MG63 (cell line): ENCODE results near the gene BCL11B. TPM values are rescaled to one million over a fixed set of nuclear protein-coding genes. Genes with fewer than 3 reads are reported as not detected.
A peak's percentile ranks its signal among the peaks of the same experiment; 100 is the strongest.

Source experiments
- DNase-seq: peaks from one replicate; pipeline ENCODE4 v3.0.0-alpha.2; 2020
- H3K27me3 ChIP-seq: fragments of 250-450 bp; sonication (Bioruptor Pico); 2 replicates; pipeline ENCODE4 v1.5.1; 2020; ENCODE audit warnings: mild to moderate bottlenecking, moderate library complexity
- H3K36me3 ChIP-seq: fragments of 250-450 bp; sonication (Bioruptor Pico); 2 replicates; pipeline ENCODE4 v1.5.1; 2020; ENCODE audit warnings: mild to moderate bottlenecking, moderate library complexity
- H3K4me3 ChIP-seq: fragments of 250-450 bp; sonication (Bioruptor Pico); 2 replicates; pipeline ENCODE4 v1.5.1; 2020; ENCODE audit warnings: mild to moderate bottlenecking, moderate library complexity
- H3K9me3 ChIP-seq: fragments of 250-450 bp; sonication (Bioruptor Pico); 2 replicates; pipeline ENCODE4 v1.5.1; 2020; ENCODE audit warnings: mild to moderate bottlenecking, moderate library complexity
- total RNA-seq: library from RNA; depleted of rRNA; stranded (reverse); fragments of >200 nt; shearing (Covaris generic); gene quantifications from 2 replicates; pipeline ENCODE4 v1.2.3, GENCODE V29; 2014; ENCODE audit warnings: low replicate concordance

The BCL11B gene
- total RNA-seq, 1 experiment from 2014 or later = not detected

GRCh38 chr14:99296517-99296916, 24.5 kb upstream of the BCL11B start:
- no peaks in the 10 kb centered on the region for H3K36me3 ChIP-seq
- H3K4me3 ChIP-seq = no peak overlapping the region
- H3K9me3 ChIP-seq = no peaks in the 10 kb centered on the region
- H3K27me3 ChIP-seq = no peaks in the 10 kb centered on the region
- no peak for DNase-seq

DNA sequence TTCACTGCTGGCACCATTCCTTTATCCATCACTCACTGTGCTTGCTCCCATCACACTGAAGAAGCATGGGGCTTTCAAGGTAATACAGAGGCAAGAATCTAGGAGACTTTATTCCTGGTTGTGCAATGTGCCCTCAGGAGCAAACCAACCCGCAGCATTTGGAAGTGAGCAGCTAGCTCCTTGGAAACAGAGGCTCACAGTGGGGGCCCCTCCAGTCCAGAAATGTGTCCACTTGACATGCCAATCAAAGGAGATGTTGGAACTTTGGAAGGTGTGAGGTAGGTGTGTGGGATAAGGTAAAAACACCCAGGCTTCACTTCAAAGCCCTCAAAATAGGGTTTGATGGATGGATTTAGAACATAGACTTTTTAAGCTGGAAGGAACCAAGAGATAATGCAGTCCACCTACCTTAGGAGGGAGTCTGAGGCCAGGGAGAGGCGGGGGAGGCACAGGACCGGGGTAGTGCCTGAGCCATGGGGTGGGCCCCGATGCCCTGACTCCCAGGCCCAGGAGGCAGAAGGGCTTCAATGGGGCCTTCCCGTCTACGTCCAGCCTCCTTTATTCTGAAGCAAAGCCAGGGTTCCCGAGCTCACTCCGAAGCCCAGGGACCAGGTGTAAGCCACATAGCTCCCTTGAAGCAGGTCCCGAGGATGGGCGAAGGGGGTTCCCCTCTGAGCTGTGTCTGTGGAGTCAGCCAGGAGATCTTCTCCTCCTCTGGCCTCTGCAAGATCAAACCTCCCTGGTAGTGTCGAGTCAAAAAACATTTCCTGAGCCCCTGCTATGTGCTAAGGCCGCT, 17.6 kb upstream of the BCL11B start:
- no peak overlapping the region for H3K4me3 ChIP-seq

GRCh38 chr14:99288948-99289347, 17.0 kb upstream of the BCL11B start:
- no peak for DNase-seq
- Histone ChIP-seq H3K9me3 (no peaks in the 10 kb centered on the region), H3K4me3 (no peak overlapping the region), H3K36me3 (no peaks in the 10 kb centered on the region), H3K27me3 (no peaks in the 10 kb centered on the region)

More for the DNA sequence above, 17.6 kb upstream of the BCL11B start:
- DNase-seq = no peak
- no peaks in the 10 kb centered on the region for H3K36me3 ChIP-seq
- no peaks in the 10 kb centered on the region for H3K27me3 ChIP-seq
- no peaks in the 10 kb centered on the region for H3K9me3 ChIP-seq

GRCh38 chr14:99287269-99287942, 15.4 kb upstream of the BCL11B start:
- DNase-seq = no peak
- Histone ChIP-seq H3K9me3 (no peaks in the 10 kb centered on the region), H3K4me3 (no peak overlapping the region), H3K27me3 (no peaks in the 10 kb centered on the region), H3K36me3 (no peaks in the 10 kb centered on the region)

GRCh38 chr14:99286761-99287160, 14.8 kb upstream of the BCL11B start:
- Histone ChIP-seq H3K27me3 (no peaks in the 10 kb centered on the region), H3K9me3 (no peaks in the 10 kb centered on the region), H3K36me3 (no peaks in the 10 kb centered on the region), H3K4me3 (no peak overlapping the region)
- no peak for DNase-seq

GRCh38 chr14:99284254-99285004, 12.4 kb upstream of the BCL11B start:
- H3K27me3 ChIP-seq = no peaks in the 10 kb centered on the region
- no peak overlapping the region for H3K4me3 ChIP-seq
- H3K36me3 ChIP-seq = no peaks in the 10 kb centered on the region
- no peaks in the 10 kb centered on the region for H3K9me3 ChIP-seq
- DNase-seq = no peak

DNA sequence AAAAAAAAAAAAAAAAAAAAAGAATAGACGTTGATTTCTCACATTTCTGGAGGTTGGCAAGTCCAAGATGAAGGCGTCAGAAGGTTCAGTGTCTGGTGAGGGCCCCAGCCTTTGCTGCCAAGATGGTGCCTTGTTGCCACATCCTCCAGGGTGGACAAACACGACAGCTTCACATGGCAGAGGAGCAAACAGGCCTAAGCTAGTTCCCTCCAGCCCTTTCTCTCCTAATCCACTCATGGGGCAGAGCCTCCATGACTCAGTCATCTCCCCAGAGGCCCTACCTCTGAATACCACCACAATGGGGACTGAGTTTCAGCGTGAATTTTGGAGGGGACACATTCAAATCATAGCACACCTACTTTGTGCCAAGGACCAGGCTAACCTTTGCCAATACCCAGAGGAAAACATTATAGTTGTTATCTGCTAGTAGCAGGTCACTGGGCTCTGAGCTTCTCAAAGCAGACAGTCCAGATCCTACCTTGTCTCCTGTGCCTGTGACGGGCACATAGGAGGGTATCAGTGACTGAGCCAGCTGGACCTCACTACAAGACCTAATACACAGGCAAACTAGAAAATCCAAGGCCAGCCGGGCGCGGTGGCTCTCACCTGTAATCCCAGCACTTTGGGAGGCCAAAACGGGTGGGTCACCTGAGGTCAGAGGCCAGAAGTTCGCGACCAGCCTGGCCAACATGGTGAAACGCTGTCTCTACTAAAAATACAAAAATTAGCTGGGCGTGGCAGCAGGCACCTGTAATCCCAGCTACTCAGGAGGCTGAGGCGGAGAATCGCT, 10.5 kb upstream of the BCL11B start:
- Histone ChIP-seq H3K9me3 (no peaks in the 10 kb centered on the region), H3K4me3 (no peak overlapping the region), H3K27me3 (peaks cover 3% of the 10 kb centered on the region; the same call in 1 of the 2 replicates), H3K36me3 (no peaks in the 10 kb centered on the region)
- no peak for DNase-seq

DNA sequence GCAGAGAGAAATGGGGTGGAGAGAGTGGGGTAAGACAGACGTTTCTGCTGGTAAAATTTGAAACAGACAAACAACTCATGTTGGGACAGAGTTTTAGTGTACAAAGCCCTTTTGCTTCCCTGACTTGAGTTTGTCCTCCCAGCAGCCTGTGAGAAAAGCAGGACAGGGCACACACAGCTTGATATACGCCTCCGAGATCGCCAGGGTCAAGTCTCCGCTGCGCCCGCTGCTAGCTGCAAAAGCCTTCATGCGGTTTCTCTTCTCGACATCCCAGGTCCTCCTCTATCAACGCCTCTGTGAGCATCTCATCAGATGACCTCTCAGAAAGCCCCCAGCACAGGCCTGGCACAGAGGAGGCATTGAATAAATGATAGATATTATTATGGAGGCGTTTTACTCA, 9.4 kb upstream of the BCL11B start:
- Histone ChIP-seq H3K9me3 (no peaks in the 10 kb centered on the region), H3K36me3 (no peaks in the 10 kb centered on the region), H3K4me3 (no peak overlapping the region), H3K27me3 (peaks cover 5% of the 10 kb centered on the region; the same call in 1 of the 2 replicates)
- no peak for DNase-seq

GRCh38 chr14:99280852-99281251, 8.9 kb upstream of the BCL11B start:
- no peak overlapping the region for H3K4me3 ChIP-seq
- peaks cover 5% of the 10 kb centered on the region; the same call in 1 of the 2 replicates for H3K27me3 ChIP-seq
- no peaks in the 10 kb centered on the region for H3K36me3 ChIP-seq
- DNase-seq = no peak
- H3K9me3 ChIP-seq = no peaks in the 10 kb centered on the region

- H3K36me3 ChIP-seq = no peaks in the 10 kb centered on the region
- DNase-seq = no peak
- no peaks in the 10 kb centered on the region for H3K9me3 ChIP-seq
- H3K4me3 ChIP-seq = no peak overlapping the region
- peaks cover 5% of the 10 kb centered on the region; the same call in 1 of the 2 replicates for H3K27me3 ChIP-seq
Measured at GRCh38 chr14:99280066-99280731, 8.2 kb upstream of the BCL11B start.

- DNase-seq = no peak
- peaks cover 9% of the 10 kb centered on the region; the same call in 1 of the 2 replicates for H3K27me3 ChIP-seq
- no peaks in the 10 kb centered on the region for H3K36me3 ChIP-seq
- H3K9me3 ChIP-seq = no peaks in the 10 kb centered on the region
- H3K4me3 ChIP-seq = no peak overlapping the region
Measured at GRCh38 chr14:99278836-99279235, 6.8 kb upstream of the BCL11B start.

DNA sequence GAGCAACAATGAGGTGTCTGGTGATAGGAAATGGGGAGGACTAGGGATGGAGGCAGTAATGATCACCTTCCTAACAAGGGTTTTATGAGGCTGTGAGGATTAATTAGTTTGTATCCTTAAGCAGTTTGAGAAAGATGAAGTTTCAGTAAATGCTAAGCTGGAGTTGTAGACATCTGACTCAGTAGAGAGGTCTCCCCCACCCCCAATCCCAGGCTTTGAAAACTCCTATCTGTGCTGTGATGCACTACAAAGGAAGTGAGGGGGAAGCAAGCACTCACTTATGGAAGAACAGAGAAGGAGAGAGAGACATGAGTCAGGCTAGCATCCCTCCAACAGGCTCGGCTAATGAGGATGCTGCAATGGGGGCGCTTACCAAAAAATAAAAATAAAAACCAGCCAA, 5.5 kb upstream of the BCL11B start:
- H3K27me3 ChIP-seq = peaks cover 11% of the 10 kb centered on the region; the same call in 1 of the 2 replicates
- no peaks in the 10 kb centered on the region for H3K9me3 ChIP-seq
- no peaks in the 10 kb centered on the region for H3K36me3 ChIP-seq
- H3K4me3 ChIP-seq = no peak overlapping the region
- no peak for DNase-seq

DNA sequence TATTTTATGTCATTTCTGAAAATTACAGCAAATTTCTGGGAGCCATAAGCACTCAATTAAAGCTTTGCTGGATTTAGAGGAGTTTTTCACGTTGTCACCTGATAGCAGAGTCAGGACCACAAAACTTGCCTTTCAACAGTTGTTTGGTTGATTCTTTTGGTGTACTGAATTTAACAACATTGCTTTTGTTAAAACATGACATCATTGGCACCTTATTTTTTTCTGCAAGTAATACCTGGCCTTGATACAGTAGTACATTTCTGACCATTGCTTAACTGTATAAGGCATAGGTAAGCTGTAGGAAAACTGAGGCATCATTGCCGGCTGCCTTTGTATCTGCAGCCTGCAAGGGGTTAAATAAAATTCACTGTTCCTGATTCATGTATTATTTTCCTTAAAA, 4.5 kb upstream of the BCL11B start:
- Histone ChIP-seq H3K9me3 (no peaks in the 10 kb centered on the region), H3K4me3 (no peak overlapping the region), H3K27me3 (peaks cover 14% of the 10 kb centered on the region; the same call in 1 of the 2 replicates), H3K36me3 (no peaks in the 10 kb centered on the region)
- no peak for DNase-seq

- Histone ChIP-seq H3K4me3 (no peak overlapping the region), H3K9me3 (no peaks in the 10 kb centered on the region), H3K36me3 (no peaks in the 10 kb centered on the region), H3K27me3 (peaks cover 18% of the 10 kb centered on the region)
- DNase-seq = no peak
Measured at GRCh38 chr14:99275222-99275584, 3.2 kb upstream of the BCL11B start.

GRCh38 chr14:99274346-99275221, 2.6 kb upstream of the BCL11B start:
- DNase-seq = peak; percentile 81
- Histone ChIP-seq H3K4me3 (peak overlapping the region; percentile 33), H3K36me3 (no peaks in the 10 kb centered on the region), H3K9me3 (no peaks in the 10 kb centered on the region), H3K27me3 (peaks cover 21% of the 10 kb centered on the region)
